OCI-LY7 (cell line): Measurements from ENCODE around the gene LRRC75B. TPM values are rescaled to one million over a fixed set of nuclear protein-coding genes. Genes with fewer than 3 reads are reported as not detected.

Experiments
- BruUV-seq: library from RNA; stranded (reverse); fragments of 400-500 nt; replicated peaks from 2 replicates; lab custom pipeline; 2021; lab: Mats Ljungman, UMichigan
- CTCF ChIA-PET: fragments of 300-600 bp; sonication (Branson Sonifier 250); formaldehyde crosslinking; loops from one replicate; lab custom pipeline; 2022; ENCODE audit warnings: antibody characterized with exemption; ENCODE audit not compliant: unreplicated experiment; lab: Charles Lee
- POLR2A ChIA-PET: fragments of 300-600 bp; sonication (Branson Sonifier 250); formaldehyde crosslinking; loops from one replicate; lab custom pipeline; 2022; ENCODE audit warnings: antibody characterized with exemption; lab: Charles Lee
- DNase-seq: peaks from one replicate; pipeline ENCODE4 v3.0.0-alpha.2; 2015; ENCODE audit warnings: low spot score
- H2AFZ ChIP-seq: fragments of 200-600 bp; sonication (generic), shearing (Covaris generic); 2 replicates; pipeline ENCODE4 v1.6.1; 2014; ENCODE audit warnings: mild to moderate bottlenecking, antibody characterized with exemption, low read length, moderate library complexity
- H3K27ac ChIP-seq: fragments of 200-600 bp; sonication (generic); 2 replicates; pipeline ENCODE4 v1.5.1; 2014; ENCODE audit warnings: mixed run types, low read depth, mild to moderate bottlenecking, moderate library complexity, low read length, inconsistent platforms; ENCODE audit not compliant: poor library complexity, severe bottlenecking
- H3K36me3 ChIP-seq: fragments of 200-600 bp; sonication (generic); 2 replicates; pipeline ENCODE4 v1.6.1; 2014; ENCODE audit warnings: mild to moderate bottlenecking, antibody characterized with exemption, low read length, moderate library complexity, mixed read lengths; ENCODE audit not compliant: insufficient read depth
- H3K4me1 ChIP-seq: fragments of 200-600 bp; sonication (generic); 2 replicates; pipeline ENCODE4 v1.5.1; 2014; ENCODE audit warnings: mild to moderate bottlenecking, low read length; ENCODE audit not compliant: insufficient read depth, poor library complexity, severe bottlenecking
- H3K4me2 ChIP-seq: fragments of 200-600 bp; sonication (generic); 2 replicates; pipeline ENCODE4 v1.6.1; 2014; ENCODE audit warnings: mild to moderate bottlenecking, low read length
- H3K4me3 ChIP-seq: fragments of 200-600 bp; sonication (generic); 2 replicates; pipeline ENCODE4 v1.5.1; 2014; ENCODE audit warnings: mild to moderate bottlenecking, low read depth, low read length; ENCODE audit not compliant: poor library complexity, severe bottlenecking
- H3K79me2 ChIP-seq: fragments of 200-600 bp; sonication (generic); 2 replicates; pipeline ENCODE4 v1.6.1; 2016; ENCODE audit warnings: low read depth, mild to moderate bottlenecking, low read length, moderate library complexity, mixed read lengths; ENCODE audit not compliant: insufficient read depth
- H3K9me2 ChIP-seq: fragments of 200-600 bp; sonication (generic); 2 replicates; pipeline ENCODE4 v1.6.1; 2016; ENCODE audit warnings: mild to moderate bottlenecking, low read length, mixed read lengths; ENCODE audit not compliant: insufficient read depth
- H3K9me3 ChIP-seq: fragments of 200-600 bp; sonication (generic); 2 replicates; pipeline ENCODE4 v1.6.1; 2014; ENCODE audit warnings: mild to moderate bottlenecking, mixed run types, low read length, mixed read lengths
- H4K20me1 ChIP-seq: fragments of 200-600 bp; sonication (generic); 2 replicates; pipeline ENCODE4 v1.6.1; 2014; ENCODE audit warnings: mild to moderate bottlenecking, antibody characterized with exemption, low read length, moderate library complexity, mixed read lengths; ENCODE audit not compliant: insufficient read depth
- CTCF ChIP-seq: fragments of 200-600 bp; sonication (generic); conservative IDR thresholded peaks from 2 replicates; pipeline ENCODE4 v1.5.1; 2014; ENCODE audit warnings: mild to moderate bottlenecking, antibody characterized with exemption, low read length, moderate library complexity, mixed read lengths
- EZH2phosphoT487 ChIP-seq: fragments of 200-600 bp; sonication (generic); IDR thresholded peaks from 2 replicates; pipeline ENCODE4 v1.6.1; 2018; ENCODE audit warnings: low read depth, borderline replicate concordance, mild to moderate bottlenecking, mixed run types, antibody characterized with exemption, low read length, moderate library complexity, mixed read lengths
- intact Hi-C: fragments of 100-400 bp; cut with micrococcal nuclease; formaldehyde crosslinking; loops from one replicate; pipeline ENCODE4 v1.10.0; 2022; ENCODE audit not compliant: unreplicated experiment
- total RNA-seq, 2 experiments: library from RNA; depleted of rRNA in 1 of 2; stranded (reverse); fragments of >200 nt in 1 of 2; shearing (Covaris generic) in 1 of 2; gene quantifications; 2 replicates each; pipeline ENCODE4 v1.2.3, GENCODE V29; 2014 to 2022

LRRC75B gene
- total RNA-seq, 2 experiments from 2014 or later = not detected

GRCh38 chr22:24564376-24565058, 28.4 kb downstream of the LRRC75B start:
- Histone ChIP-seq H3K4me1 (peaks cover 5% of the 10 kb centered on the region), H3K9me3 (no peaks in the 10 kb centered on the region), H3K4me3 (no peak overlapping the region), H2AFZ (no peak overlapping the region), H3K79me2 (peaks cover 76% of the 10 kb centered on the region), H3K27ac (no peak overlapping the region), H3K4me2 (no peak overlapping the region), H3K9me2 (no peaks in the 10 kb centered on the region), H4K20me1 (peaks cover 27% of the 10 kb centered on the region), H3K36me3 (peaks cover 86% of the 10 kb centered on the region)
- ChIA-PET POLR2A (interaction anchor here (0.6 kb wide), 1 partner anchor 369 kb away, joined by 5 read pairs; no protein-coding TSS in a partner anchor), CTCF (no interaction called here)
- no TSS peak for BruUV-seq
- intact Hi-C loops = no loop called here
- DNase-seq = no peak
- TF ChIP-seq EZH2phosphoT487 = no peak
- TF ChIP-seq CTCF = no peak

- H4K20me1 ChIP-seq = peaks cover 33% of the 10 kb centered on the region
- CTCF ChIA-PET = no interaction called here
- H3K9me3 ChIP-seq = no peaks in the 10 kb centered on the region
Measured at GRCh38 chr22:24563246-24563645, 29.6 kb downstream of the LRRC75B start.

More at GRCh38 chr22:24563246-24563645, 29.6 kb downstream of the LRRC75B start:
- peaks cover 89% of the 10 kb centered on the region for H3K79me2 ChIP-seq
- intact Hi-C loops = no loop called here
- POLR2A ChIA-PET = no interaction called here
- no peak overlapping the region for H3K4me2 ChIP-seq
- H3K27ac ChIP-seq = no peak overlapping the region
- TF ChIP-seq CTCF (no peak), EZH2phosphoT487 (no peak)
- no TSS peak for BruUV-seq
- peaks cover 90% of the 10 kb centered on the region for H3K36me3 ChIP-seq
- H2AFZ ChIP-seq = no peak overlapping the region
- no peak overlapping the region for H3K4me3 ChIP-seq
- no peak for DNase-seq
- H3K4me1 ChIP-seq = peaks cover 17% of the 10 kb centered on the region
- H3K9me2 ChIP-seq = no peaks in the 10 kb centered on the region
